Stimulated activated CD4-positive, alpha-beta T cell treated with anti-CD3 and anti-CD28 coated beads, Interleukin-4, amount 100 ng/mL, for 1 hour (primary cell): ENCODE data around the gene COL27A1.

ENCODE experiments used
- DNase-seq: peaks from one replicate; pipeline ENCODE4 v3.0.0-alpha.2; 2020

Gene COL27A1

GRCh38 chr9:114229295-114229694, 74.0 kb downstream of the COL27A1 start:
- DNase-seq, result no peak

GRCh38 chr9:114230068-114230467, 74.7 kb downstream of the COL27A1 start:
- DNase-seq, result no peak

- no peak for DNase-seq
Observed at GRCh38 chr9:114231273-114231672, 75.9 kb downstream of the COL27A1 start.

- DNase-seq, result no peak
Observed at GRCh38 chr9:114231719-114232449, 76.5 kb downstream of the COL27A1 start.

GRCh38 chr9:114233491-114234185, 78.3 kb downstream of the COL27A1 start:
- DNase-seq, result no peak

- no peak for DNase-seq
Observed at GRCh38 chr9:114235033-114235661, 79.8 kb downstream of the COL27A1 start.

GRCh38 chr9:114236391-114237138, 81.2 kb downstream of the COL27A1 start:
- DNase-seq, result no peak

GRCh38 chr9:114237247-114237646, 81.9 kb downstream of the COL27A1 start:
- no peak for DNase-seq

- no peak for DNase-seq
Observed at GRCh38 chr9:114237781-114238180, 82.4 kb downstream of the COL27A1 start.

GRCh38 chr9:114238472-114238871, 83.1 kb downstream of the COL27A1 start:
- no peak for DNase-seq

- no peak for DNase-seq
Observed at GRCh38 chr9:114238891-114239875, 83.8 kb downstream of the COL27A1 start.

GRCh38 chr9:114240216-114240615, 84.9 kb downstream of the COL27A1 start:
- DNase-seq, result no peak

- no peak for DNase-seq
Observed at GRCh38 chr9:114240647-114241558, 85.6 kb downstream of the COL27A1 start.

GRCh38 chr9:114242837-114243236, 87.5 kb downstream of the COL27A1 start:
- DNase-seq, result no peak

- DNase-seq, result no peak
Observed at GRCh38 chr9:114243240-114243639, 87.9 kb downstream of the COL27A1 start.

- no peak for DNase-seq
Observed at GRCh38 chr9:114244570-114244969, 89.2 kb downstream of the COL27A1 start.

- DNase-seq, result no peak
Observed at GRCh38 chr9:114246558-114246957, 91.2 kb downstream of the COL27A1 start.

- DNase-seq, result no peak
Observed at GRCh38 chr9:114247077-114247476, 91.7 kb downstream of the COL27A1 start.

GRCh38 chr9:114247491-114247890, 92.2 kb downstream of the COL27A1 start:
- DNase-seq, result no peak

GRCh38 chr9:114248299-114248707, 93.0 kb downstream of the COL27A1 start:
- no peak for DNase-seq
